GM19099 (cell line): ENCODE data around the gene RBM34.

Experiments
- POLR2A ChIP-seq: IDR thresholded peaks from 3 replicates; pipeline ENCODE4 v1.6.1; 2011; ENCODE audit warnings: low read depth; ENCODE audit not compliant: insufficient read length; ENCODE audit errors: extremely low read depth

Gene RBM34

GRCh38 chr1:235157150-235157549 lies 3.9 kb downstream of the RBM34 start:
- TF ChIP-seq POLR2A, result no peak

GRCh38 chr1:235156740-235157139 lies 4.3 kb downstream of the RBM34 start:
- no peak for TF ChIP-seq POLR2A

GRCh38 chr1:235156265-235156664 lies 4.8 kb downstream of the RBM34 start:
- TF ChIP-seq POLR2A, result no peak

GRCh38 chr1:235152235-235152634 lies 8.8 kb downstream of the RBM34 start:
- TF ChIP-seq POLR2A, result no peak

- TF ChIP-seq POLR2A, result no peak
These were observed 10.0 kb downstream of the RBM34 start for GRCh38 chr1:235151033-235151432.

GRCh38 chr1:235149824-235150223 lies 11.2 kb downstream of the RBM34 start:
- no peak for TF ChIP-seq POLR2A

- no peak for TF ChIP-seq POLR2A
These were observed 13.8 kb downstream of the RBM34 start for GRCh38 chr1:235147269-235147668.

- TF ChIP-seq POLR2A, result no peak
These were observed 15.4 kb downstream of the RBM34 start for GRCh38 chr1:235145639-235146038.

- no peak for TF ChIP-seq POLR2A
These were observed 18.1 kb downstream of the RBM34 start for GRCh38 chr1:235142991-235143390.

- no peak for TF ChIP-seq POLR2A
These were observed 21.7 kb downstream of the RBM34 start for GRCh38 chr1:235139315-235139714.

GRCh38 chr1:235138821-235139220 lies 22.2 kb downstream of the RBM34 start:
- no peak for TF ChIP-seq POLR2A

GRCh38 chr1:235136111-235136510 lies 24.9 kb downstream of the RBM34 start:
- TF ChIP-seq POLR2A, result no peak

- no peak for TF ChIP-seq POLR2A
These were observed 26.9 kb downstream of the RBM34 start for GRCh38 chr1:235134171-235134570.

- TF ChIP-seq POLR2A, result no peak
These were observed 28.0 kb downstream of the RBM34 start for GRCh38 chr1:235133086-235133485.

GRCh38 chr1:235131961-235132360 lies 29.1 kb downstream of the RBM34 start:
- TF ChIP-seq POLR2A, result no peak

GRCh38 chr1:235130766-235131270 lies 30.2 kb downstream of the RBM34 start:
- TF ChIP-seq POLR2A, result no peak

GRCh38 chr1:235129774-235130570 lies 31.1 kb downstream of the RBM34 start:
- TF ChIP-seq POLR2A, result no peak

- peak; percentile 97 for TF ChIP-seq POLR2A
These were observed 32.4 kb downstream of the RBM34 start, which contains the start of gene TOMM20 for GRCh38 chr1:235128456-235129328. Gene TOMM20, minus strand, starts transcription at chr1:235128837. Its CDS starts 122 bp downstream, at chr1:235128715.
